NCI-H748 treated with DMSO at 0.1 percent for 48 hours (cell line): ENCODE measurements around the gene METTL16.

Source experiments
- DNase-seq: peaks from one replicate; lab custom pipeline; 2025; lab: John Stamatoyannopoulos, UW

Gene METTL16

DNA sequence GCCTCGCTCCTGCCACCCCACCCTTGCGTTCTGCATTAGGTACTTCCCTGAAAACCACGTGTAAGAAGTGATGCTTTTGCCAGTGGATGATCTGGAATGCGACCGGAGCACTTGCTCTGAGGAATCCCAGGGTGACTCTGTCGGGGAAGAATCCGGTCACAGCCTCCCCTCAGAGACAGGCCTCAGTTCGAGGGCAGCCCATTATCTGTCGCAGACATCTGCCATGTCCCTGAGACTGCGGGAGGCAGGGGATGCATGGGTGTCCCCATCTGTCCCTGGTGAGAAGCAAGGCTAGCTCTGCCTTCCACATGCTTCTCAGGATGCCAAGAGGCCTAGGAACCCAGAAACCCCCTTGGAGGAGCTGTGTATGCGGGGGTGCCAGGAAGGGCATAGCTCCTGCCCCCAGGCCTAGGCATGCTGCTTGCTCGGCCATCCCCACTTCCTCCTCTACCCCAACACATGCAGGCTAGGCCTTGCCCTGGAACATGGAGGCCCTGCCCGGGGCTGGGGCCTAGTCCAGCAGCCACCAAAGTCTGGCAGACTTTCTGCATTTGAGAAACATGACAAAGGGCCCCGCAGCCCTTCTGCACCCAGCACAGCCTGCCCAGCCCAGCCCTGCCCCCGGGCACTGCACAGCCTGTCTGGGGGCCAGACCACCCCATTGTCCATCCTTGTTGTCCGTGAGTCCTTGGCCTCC is 131.3 kb downstream of the METTL16 start:
- no peak for DNase-seq

DNA sequence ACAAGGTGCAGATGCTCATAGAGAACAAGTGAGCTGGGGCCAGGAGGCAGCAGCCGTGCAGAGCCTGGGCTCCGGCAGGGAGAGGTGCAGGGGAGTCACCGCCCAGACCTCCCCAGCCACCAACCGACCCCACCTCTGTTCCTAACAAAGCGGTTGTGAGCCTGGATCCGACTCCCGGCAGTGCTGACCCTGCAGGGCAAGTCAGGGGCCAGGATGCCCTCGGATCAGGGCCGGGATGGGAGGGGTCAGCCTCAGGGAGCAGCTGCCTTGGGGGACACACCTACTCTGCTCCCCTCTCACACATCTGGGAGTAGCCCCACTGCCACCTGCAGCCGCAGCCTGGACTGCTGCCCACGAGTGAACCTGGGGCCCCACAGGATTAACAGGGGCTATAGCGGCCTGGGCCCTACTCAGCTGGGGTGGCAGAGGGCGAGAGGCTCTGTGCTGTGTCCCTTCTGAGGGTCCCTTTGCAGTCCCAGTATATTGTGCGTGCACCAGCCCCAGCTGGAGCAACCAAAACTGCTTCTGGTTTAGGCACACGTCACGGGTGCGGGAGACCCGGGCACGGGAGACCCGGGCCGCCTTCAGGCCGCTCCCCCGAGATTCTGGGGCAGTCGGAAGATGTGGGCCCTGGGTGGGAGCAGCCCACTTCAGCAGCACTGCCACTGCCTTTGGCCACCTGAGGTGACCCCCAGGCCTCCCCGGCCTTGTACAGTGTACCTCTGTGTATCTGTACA is 132.0 kb downstream of the METTL16 start:
- no peak for DNase-seq

DNA sequence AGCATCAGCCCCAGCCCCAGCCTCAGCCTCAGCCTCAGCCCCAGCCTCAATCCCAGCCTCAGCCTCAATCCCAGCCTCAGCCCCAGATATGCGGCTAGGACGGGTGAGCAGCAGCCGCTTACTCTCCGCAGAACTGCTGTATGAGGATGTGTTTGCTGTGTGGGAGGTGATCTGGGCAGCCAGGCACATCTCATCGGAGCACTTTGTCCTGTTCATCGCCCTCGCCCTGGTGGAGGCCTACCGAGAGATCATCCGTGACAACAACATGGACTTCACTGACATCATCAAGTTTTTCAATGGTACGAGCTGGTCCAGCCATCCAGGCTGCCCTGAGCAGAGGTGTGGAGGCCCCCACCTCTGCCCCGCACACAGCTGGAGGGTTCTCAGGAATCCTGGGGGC is 132.8 kb downstream of the METTL16 start:
- no peak for DNase-seq

DNA sequence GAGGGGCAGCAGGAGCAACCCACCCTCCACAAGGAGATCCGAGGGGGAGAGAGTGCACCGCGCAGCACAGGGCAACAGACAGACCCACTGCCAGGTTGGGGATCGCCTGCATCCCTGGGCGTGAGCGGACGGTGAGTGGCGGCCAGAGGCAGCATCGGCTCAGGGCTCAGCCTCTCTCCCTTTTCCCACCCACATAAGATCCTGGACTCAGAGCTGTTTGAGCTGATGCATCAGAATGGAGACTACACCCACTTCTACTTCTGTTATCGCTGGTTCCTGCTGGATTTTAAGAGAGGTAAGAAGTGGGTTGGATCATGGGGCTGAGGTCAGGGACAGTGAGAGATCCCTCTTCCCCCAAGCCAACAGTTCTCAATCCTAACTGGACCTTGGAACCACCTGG is 134.0 kb downstream of the METTL16 start:
- DNase-seq, result no peak

DNA sequence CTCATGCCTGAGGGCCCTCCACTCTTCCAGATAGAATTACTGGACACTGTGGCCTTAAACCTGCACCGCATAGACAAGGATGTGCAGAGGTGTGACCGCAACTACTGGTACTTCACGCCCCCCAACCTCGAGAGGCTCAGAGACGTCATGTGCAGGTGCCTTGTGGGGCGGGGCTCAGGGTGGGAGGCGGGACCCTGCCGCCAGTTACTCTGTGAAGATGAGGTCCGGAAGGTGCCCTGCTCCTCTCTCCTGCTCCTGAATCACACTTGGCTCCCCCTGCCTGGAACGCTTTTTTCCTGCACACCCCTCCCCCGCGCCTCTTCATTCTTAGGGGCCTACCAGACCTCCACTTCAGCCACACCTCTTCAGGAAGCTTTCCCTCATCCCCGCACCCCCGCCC is 135.6 kb downstream of the METTL16 start:
- no peak for DNase-seq

DNA sequence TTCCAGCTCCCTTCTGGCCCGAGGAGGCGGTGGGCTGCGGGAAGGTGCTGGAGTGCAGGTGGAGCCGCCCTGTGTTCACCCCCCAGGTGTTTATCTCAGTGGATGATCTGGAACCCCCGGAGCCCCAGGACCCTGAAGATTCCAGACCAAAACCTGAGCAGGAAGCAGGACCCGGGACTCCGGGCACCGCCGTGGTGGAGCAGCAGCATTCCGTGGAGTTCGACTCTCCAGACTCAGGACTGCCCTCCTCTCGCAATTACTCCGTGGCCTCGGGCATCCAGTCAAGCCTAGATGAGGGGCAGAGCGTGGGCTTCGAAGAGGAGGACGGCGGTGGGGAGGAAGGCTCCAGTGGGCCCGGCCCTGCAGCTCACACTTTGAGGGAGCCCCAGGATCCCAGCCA is 136.3 kb downstream of the METTL16 start:
- DNase-seq, result no peak

DNA sequence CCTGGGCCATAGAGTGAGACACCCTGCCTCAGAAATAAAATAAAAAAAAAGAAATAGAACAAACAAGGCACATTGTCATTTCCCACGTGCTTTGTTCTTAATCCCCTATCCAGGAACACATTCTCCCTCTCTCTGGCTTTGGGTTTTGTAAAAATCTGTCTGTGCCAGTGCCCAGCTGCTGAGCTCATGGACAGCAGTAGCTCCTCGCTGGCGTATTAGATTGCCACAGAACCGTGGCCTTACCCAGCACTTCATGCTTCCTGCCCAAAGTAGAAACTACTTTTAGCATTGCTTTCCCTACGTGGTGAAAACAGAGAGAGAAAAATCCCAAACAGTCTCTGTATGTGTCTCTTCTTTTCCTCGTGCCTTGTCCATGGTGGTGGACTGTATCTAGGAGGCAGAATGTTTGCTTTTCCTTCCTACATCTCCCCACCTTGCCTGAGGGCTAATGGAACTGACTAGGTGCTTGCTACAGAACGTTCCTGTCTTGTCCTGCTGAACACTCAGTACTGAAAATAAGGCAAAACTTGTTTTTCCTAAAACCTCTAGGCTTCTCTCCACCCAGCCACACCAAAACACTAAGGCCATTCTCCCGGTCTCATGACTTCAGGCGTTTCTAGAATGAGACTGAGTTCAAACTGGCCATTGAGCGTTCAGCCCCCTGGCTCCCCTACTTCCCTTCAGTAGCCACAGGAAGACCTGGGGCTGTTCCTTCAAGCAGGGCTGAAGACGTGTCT is 137.0 kb downstream of the METTL16 start:
- DNase-seq, result no peak

DNA sequence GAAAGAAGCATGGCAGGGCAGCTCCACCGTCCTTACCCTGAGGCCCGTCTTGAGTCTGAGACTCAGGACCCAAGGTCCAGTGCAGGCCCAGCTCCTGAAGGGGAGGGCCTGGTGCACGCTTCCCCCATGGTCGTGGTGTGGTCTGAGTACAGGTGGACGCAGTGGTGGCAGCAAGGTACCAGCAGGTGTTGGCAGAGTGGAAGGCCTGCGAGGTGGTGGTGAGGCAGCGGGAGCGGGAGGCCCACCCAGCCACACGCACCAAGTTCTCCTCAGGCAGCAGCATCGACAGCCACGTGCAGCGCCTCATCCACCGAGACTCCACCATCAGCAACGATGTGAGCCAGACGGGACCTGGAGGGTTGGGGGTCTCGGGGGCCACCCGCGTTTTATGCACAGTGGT is 138.5 kb downstream of the METTL16 start:
- no peak for DNase-seq

DNA sequence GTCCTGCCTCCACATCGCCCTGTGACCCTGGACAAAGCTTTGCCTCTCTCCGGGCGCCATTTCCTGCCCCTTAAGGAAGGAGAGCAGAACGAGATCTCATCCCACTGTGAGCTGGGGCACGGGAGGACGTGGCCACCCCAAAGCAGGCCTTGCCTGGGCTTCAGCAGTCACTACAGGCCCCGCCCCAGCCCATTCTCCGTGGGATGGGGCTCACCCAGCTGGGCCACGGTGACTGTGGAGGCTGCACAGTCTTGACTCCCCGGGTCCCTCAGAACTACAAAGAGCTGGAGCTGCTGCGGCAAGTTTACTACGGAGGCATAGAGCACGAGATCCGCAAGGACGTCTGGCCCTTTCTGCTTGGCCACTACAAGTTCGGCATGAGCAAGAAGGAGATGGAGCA is 139.0 kb downstream of the METTL16 start:
- no peak for DNase-seq

DNA sequence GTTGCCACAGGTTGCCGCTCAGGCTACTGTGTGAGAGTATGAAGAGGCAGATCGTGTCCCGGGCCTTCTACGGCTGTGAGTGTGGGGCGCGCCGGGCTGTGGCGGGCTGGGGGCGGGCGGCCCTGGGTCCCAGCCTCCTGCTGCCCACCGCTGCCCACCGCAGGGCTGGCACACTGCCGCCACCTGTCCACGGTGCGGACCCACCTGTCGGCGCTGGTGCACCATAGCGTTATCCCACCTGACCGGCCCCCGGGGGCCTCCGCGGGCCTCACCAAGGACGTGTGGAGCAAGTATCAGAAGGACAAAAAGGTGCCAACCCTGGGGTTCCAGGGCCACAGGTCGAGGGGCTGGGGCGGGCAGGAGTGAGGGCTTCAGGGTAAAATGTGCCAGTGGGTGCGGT is 139.5 kb downstream of the METTL16 start:
- no peak for DNase-seq

DNA sequence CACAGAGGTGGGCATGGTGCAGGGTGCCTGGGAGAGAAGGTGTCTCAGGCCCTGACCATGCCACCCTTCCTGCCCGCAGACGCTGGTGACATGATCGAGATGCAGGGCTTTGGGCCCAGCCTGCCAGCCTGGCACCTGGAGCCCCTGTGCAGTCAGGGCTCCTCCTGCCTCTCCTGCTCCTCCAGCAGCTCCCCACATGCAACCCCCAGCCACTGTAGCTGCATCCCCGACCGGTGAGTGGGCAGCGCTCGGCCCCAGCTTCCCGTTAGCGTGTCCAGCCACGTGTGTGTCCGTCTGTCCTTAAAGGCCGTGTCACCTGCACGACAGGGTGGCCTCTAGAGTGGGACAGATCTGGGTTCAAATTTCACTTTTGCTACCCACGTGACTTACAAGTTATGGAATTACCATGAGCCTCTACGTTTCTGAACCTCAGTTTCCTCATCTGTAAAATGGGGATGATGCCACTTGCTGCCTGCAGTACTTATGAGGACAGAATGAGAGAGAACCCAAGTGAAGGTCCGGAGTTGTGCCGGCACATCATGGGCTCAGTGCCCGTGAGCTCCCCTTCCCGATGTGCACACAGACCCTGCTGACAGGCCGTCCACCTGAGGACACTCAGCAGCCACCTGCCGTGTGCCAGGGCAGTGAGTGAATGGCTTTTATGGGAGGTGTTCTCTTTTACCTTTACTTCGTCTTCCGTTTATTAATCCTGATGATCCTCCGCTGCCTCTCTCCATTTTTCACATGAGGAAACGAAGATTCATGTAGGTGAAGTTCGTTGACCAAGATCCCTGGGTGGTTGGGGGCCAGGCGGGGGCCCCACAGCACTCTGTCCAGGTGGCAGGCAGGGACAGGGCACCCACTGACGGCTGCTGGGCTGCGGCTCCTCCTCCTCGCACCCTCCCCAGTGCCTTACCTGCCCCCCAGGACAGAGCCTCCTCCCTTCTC is 140.2 kb downstream of the METTL16 start:
- no peak for DNase-seq

DNA sequence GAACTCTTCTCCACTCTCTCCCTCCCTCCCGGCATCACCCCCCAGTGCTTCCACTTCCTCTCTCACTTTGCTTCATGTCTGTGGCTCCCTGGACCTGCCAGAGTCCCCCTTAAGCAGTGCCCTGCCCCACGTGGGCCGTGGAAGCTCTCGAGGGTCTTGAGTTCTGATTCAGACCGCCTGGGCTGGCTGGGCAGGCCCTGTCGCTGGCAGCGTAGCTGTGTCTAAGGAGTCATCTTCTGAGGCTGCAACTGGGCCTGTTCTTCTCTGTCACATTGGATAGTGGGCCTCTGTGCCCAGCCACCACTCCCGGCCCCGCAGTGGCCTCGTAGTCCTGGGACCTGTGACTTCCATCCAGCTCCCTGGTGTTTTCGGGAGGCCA is 141.5 kb downstream of the METTL16 start:
- DNase-seq, result no peak

DNA sequence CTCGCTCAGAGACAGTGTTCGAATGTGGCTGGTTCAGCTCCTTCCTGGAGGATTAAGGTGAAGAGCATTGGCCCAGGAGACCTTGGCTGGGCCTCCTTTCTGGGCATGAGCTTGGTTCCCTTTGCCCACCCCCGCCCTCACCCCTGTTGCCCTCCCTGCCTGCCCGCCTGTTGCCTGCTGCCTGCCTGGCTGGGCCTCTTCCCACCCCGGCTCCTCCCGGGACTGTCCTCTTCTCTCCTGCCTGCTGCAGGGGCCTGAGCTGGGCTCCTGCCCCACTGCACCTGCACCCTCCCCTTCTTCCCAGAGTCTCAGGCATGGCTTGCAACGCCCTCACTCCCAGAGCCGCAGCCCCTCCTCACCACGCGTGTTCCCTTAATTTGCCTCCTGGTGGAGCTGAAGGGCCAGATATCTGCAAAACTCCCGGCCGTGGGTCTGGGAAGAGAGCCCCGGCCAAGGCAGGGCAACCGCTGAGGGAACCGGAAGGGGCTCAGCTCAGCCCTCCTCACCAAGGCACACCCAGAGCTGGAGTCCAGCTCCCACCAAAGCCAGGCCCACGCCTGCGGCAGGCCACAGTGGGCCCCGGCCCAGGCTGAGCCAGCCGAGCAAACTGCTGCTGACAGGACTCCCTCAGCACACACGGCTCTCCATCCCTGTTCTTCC is 142.0 kb downstream of the METTL16 start:
- no peak for DNase-seq

DNA sequence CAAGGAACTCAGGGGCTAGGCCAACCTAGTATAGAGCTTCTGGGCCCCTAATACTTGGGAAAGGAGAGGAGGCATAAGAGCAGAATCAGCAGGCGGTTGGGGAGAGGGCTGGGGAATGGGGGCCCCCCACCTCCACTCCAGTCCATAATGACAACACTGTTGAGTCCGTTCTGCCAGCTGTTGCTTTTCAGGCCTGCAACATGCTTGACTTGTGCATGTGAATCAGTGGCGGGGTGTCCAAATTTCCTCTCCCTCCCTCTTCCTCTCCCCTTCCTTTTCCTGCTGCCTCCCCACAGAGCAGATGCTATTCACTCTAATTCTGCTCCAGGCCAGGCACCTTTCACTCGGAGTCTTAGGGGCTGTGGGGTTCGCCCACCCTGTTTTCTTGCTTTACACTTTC is 142.6 kb downstream of the METTL16 start:
- no peak for DNase-seq

DNA sequence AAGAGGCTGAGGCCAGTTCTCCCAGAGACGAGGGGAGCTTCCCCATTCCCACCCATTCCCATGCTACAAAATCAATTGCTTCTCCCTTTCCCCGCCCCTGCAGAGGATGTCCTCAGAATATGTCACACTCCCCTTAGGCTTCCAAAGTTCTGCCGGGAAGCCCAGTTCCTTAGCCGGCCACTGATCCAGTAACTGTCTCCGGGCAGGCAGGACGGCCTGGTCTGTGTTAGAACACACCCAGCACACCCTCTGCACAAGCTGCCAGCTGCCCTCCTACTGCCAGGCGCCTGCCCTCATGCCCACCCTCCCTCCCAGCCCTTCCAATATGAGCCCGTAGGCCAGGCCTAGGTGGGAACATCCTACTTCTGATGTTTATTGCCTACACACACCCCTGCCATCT is 143.3 kb downstream of the METTL16 start:
- no peak for DNase-seq

DNA sequence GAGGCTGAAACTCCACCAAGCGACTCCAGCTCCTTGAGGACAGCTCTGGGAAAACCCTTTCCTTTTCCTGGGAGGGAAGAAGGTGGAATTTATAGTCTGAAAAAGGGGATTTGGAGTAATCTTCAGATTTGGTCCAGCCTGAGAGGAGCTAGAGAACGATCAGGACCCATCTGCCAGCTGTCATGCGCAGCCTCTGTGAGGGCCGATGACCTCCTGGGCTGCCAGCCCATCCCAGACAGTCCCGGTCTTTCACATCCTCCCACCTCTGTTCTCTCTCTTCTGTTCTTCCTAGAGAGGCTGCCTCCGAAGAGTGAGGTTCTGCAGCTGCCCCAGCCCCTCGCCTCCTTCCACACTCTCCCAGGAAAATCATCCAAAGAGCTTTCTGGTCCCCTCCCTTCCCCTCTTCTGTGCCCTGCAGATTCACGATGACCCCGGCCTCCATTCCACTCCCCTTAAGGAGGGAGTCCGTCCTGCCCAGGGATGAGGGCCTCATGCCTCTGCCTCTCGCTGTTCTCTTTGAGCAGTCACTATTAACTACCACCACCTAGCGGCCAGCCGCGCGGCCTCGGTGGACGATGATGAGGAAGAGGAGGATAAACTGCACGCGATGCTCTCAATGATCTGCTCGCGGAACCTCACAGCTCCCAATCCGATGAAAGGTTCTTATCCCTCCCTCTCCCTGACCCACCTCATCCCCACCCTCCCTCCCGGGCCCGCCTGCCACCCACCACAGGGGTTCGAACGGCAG is 144.8 kb downstream of the METTL16 start:
- no peak for DNase-seq
